Endodermal cell (in vitro differentiated cells): ENCODE measurements around the gene IFI44. TPM values are rescaled to one million over a fixed set of nuclear protein-coding genes. Genes with fewer than 3 reads are reported as not detected.

Experiments
- DNase-seq: peaks from one replicate; pipeline ENCODE4 v3.0.0-alpha.2; 2017
- H3K27ac ChIP-seq: 2 replicates; pipeline ENCODE4 v1.5.1; 2013; ENCODE audit warnings: mild to moderate bottlenecking, low read depth, low read length, moderate library complexity
- H3K27me3 ChIP-seq: 2 replicates; pipeline ENCODE4 v1.6.1; 2013; ENCODE audit warnings: mild to moderate bottlenecking, low read length, moderate library complexity; ENCODE audit not compliant: insufficient read depth, control insufficient read depth, poor library complexity, severe bottlenecking
- H3K36me3 ChIP-seq: 2 replicates; pipeline ENCODE4 v1.7.0; 2013; ENCODE audit warnings: mild to moderate bottlenecking, low read length, moderate library complexity; ENCODE audit not compliant: control insufficient read depth, insufficient read depth
- H3K4me1 ChIP-seq: one replicate; pipeline ENCODE4 v1.7.0; 2013; ENCODE audit warnings: low read length; ENCODE audit not compliant: control insufficient read depth, insufficient read depth
- H3K4me3 ChIP-seq: 2 replicates; pipeline ENCODE4 v1.5.1; 2013; ENCODE audit warnings: mild to moderate bottlenecking, low read length, moderate library complexity
- H3K9ac ChIP-seq: 2 replicates; pipeline ENCODE4 v1.6.1; 2013; ENCODE audit warnings: mild to moderate bottlenecking, low read length, moderate library complexity; ENCODE audit not compliant: poor library complexity, severe bottlenecking; ENCODE audit errors: extremely low read depth
- H3K9me3 ChIP-seq: 2 replicates; pipeline ENCODE4 v1.6.1; 2013; ENCODE audit warnings: mild to moderate bottlenecking, low read length, moderate library complexity; ENCODE audit not compliant: control insufficient read depth
- H3K27ac Mint-ChIP-seq: 2 replicates; pipeline ENCODE4 v1.8.0; 2020; ENCODE audit warnings: mixed read lengths
- H3K27me3 Mint-ChIP-seq: 2 replicates; pipeline ENCODE4 v1.8.0; 2021; ENCODE audit warnings: mild to moderate bottlenecking, mixed read lengths; ENCODE audit not compliant: insufficient read depth
- H3K36me3 Mint-ChIP-seq: 2 replicates; pipeline ENCODE4 v1.8.0; 2020; ENCODE audit warnings: low read depth, mixed read lengths
- H3K4me1 Mint-ChIP-seq: 2 replicates; pipeline ENCODE4 v1.8.0; 2020; ENCODE audit warnings: mixed read lengths
- H3K4me3 Mint-ChIP-seq: 2 replicates; pipeline ENCODE4 v1.8.0; 2020; ENCODE audit warnings: mild to moderate bottlenecking, moderate library complexity, mixed read lengths
- H3K9me3 Mint-ChIP-seq: 2 replicates; pipeline ENCODE4 v1.8.0; 2020; ENCODE audit warnings: mild to moderate bottlenecking, mixed read lengths
- WGBS, 2 experiments: methylation state at CpG; one replicate each; pipeline versions ENCODE4 v1.1.5 to v1.1.7; 2013; ENCODE audit warnings: missing lambda C conversion rate in 2 of 2, mixed read lengths in 1 of 2; ENCODE audit not compliant: insufficient coverage in 1 of 2, insufficient read length in 1 of 2; 5-methylcytosine and 5-hydroxymethylcytosine counted together
- total RNA-seq, 2 donors: library from RNA; stranded (reverse); fragmentation: NEBNext Ultra II Directional in 1 of 2; extraction: Animal tissue kit (Norgen Biotek cat#: 25700) in 1 of 2; gene quantifications; 2 replicates in 1 of 2; 3 replicates in 1 of 2; pipeline ENCODE4 v1.2.1, GENCODE V29; 2021
- TF ChIP-seq, protein P1 (sequence below): fragments of 200-600 bp; sonication (generic); conservative IDR thresholded peaks from 2 replicates; pipeline ENCODE4 v1.5.0; 2021; ENCODE audit warnings: antibody characterized with exemption, mild to moderate bottlenecking

The IFI44 gene
- total RNA-seq, 2 donors from 2014 or later, result not detected

DNA sequence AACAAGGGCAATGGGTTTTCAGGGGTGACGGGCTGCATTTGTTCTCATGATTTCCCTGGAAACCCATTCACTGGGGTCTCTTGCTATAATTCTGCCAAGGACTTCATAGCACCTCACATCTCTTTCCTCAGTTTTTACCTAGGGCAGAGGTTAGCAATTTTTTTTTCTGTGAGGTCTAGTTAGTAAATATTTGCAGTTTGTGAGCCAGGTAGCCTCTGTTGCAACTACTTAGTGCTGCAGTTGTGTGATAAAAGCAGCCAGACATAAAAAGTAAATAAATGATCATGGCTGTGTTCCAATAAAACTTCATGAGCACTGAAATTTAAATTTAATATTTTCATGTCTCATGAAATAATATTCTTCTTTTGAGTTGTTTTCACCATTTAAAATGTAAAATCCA, 37.7 kb downstream of the IFI44 start:
- Mint-ChIP-seq H3K9me3 (peaks cover 7% of the 10 kb centered on the region), H3K27me3 (no peaks in the 10 kb centered on the region)

DNA sequence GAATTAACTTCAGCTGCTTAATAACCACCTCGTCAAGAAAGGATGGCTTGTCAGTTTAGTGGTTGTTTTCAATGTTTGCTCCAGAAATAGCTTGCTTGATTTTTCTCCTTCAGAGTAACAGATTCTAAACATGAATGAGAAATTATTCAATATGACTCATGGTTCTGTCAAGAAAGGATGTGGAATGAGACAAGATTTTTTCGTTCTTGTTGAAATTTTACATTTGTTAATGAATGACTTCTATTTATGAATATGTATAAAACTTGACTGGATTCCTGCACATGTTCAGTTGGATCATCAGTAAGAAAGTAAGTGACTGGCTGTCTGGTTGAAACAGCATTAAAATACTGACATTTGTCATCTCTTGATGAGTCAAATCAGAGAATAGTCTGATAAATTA, 38.3 kb downstream of the IFI44 start:
- H3K4me1 Mint-ChIP-seq, result no peaks in the 10 kb centered on the region
- H3K27ac ChIP-seq, result no peak overlapping the region
- WGBS, 2 experiments, result 67 to 81% methylated on average over 1 to 2 of the region's 2 CpGs
- H3K27ac Mint-ChIP-seq, result no peak overlapping the region
- H3K9me3 Mint-ChIP-seq, result peaks cover 7% of the 10 kb centered on the region
- H3K9me3 ChIP-seq, result no peaks in the 10 kb centered on the region
- H3K36me3 ChIP-seq, result no peaks in the 10 kb centered on the region
- H3K9ac ChIP-seq, result no peak overlapping the region
- no peak overlapping the region for H3K4me3 ChIP-seq
- TF ChIP-seq, protein P1, sequence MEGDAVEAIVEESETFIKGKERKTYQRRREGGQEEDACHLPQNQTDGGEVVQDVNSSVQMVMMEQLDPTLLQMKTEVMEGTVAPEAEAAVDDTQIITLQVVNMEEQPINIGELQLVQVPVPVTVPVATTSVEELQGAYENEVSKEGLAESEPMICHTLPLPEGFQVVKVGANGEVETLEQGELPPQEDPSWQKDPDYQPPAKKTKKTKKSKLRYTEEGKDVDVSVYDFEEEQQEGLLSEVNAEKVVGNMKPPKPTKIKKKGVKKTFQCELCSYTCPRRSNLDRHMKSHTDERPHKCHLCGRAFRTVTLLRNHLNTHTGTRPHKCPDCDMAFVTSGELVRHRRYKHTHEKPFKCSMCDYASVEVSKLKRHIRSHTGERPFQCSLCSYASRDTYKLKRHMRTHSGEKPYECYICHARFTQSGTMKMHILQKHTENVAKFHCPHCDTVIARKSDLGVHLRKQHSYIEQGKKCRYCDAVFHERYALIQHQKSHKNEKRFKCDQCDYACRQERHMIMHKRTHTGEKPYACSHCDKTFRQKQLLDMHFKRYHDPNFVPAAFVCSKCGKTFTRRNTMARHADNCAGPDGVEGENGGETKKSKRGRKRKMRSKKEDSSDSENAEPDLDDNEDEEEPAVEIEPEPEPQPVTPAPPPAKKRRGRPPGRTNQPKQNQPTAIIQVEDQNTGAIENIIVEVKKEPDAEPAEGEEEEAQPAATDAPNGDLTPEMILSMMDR, result no peak
- H3K27me3 Mint-ChIP-seq, result no peaks in the 10 kb centered on the region
- no peak for DNase-seq
- H3K4me1 ChIP-seq, result no peaks in the 10 kb centered on the region
- no peaks in the 10 kb centered on the region for H3K27me3 ChIP-seq
- H3K4me3 Mint-ChIP-seq, result no peak overlapping the region
- no peaks in the 10 kb centered on the region for H3K36me3 Mint-ChIP-seq

More for the DNA sequence above, 37.7 kb downstream of the IFI44 start:
- no peak overlapping the region for H3K27ac Mint-ChIP-seq
- TF ChIP-seq, protein P1, result no peak
- 95 to 100% methylated on average over 1 of the region's 1 CpG for WGBS, 2 experiments
- Histone ChIP-seq H3K4me1 (no peaks in the 10 kb centered on the region), H3K9me3 (no peaks in the 10 kb centered on the region), H3K9ac (no peak overlapping the region), H3K27ac (no peak overlapping the region), H3K27me3 (no peaks in the 10 kb centered on the region), H3K4me3 (no peak overlapping the region), H3K36me3 (no peaks in the 10 kb centered on the region)
- no peaks in the 10 kb centered on the region for H3K4me1 Mint-ChIP-seq
- H3K4me3 Mint-ChIP-seq, result no peak overlapping the region
- H3K36me3 Mint-ChIP-seq, result no peaks in the 10 kb centered on the region
- DNase-seq, result no peak

DNA sequence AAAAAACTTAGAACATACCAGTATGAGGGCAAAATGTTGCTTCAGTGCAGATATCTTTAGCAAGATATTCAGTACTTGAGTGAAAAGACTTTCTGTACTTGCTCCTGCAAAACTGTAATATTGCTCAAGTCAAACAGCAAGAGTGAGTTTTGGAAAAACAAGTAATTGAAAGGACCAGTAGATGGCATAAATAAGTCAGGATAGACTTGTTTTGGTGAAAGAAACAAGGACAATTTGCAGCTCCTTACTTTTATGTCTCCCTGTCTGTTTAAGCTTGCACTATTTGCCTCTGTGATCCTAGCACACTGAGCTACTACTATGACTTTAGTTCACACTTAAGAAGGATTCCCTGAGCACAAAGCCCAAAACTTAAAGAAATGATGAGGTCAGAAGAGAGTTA, 39.1 kb downstream of the IFI44 start:
- H3K27me3 ChIP-seq, result no peaks in the 10 kb centered on the region
- peaks cover 7% of the 10 kb centered on the region for H3K9me3 Mint-ChIP-seq
- no peak overlapping the region for H3K4me3 Mint-ChIP-seq
- no peaks in the 10 kb centered on the region for H3K4me1 Mint-ChIP-seq
- H3K27me3 Mint-ChIP-seq, result no peaks in the 10 kb centered on the region
- no peak overlapping the region for H3K4me3 ChIP-seq
- H3K36me3 ChIP-seq, result no peaks in the 10 kb centered on the region
- no peaks in the 10 kb centered on the region for H3K9me3 ChIP-seq
- no peak overlapping the region for H3K27ac Mint-ChIP-seq
- H3K27ac ChIP-seq, result no peak overlapping the region
- H3K36me3 Mint-ChIP-seq, result no peaks in the 10 kb centered on the region
- H3K4me1 ChIP-seq, result no peaks in the 10 kb centered on the region
- TF ChIP-seq, protein P1, result peak; percentile 48
- no peak for DNase-seq
- H3K9ac ChIP-seq, result no peak overlapping the region
